H9 (cell line): ENCODE data around the gene SNX25. TPM values are rescaled to one million over a fixed set of nuclear protein-coding genes. Genes with fewer than 3 reads are reported as not detected.

Experiments used
- DNase-seq: peaks from one replicate; pipeline ENCODE4 v3.0.0-alpha.2; 2017
- H2AFZ ChIP-seq: one replicate; pipeline ENCODE4 v1.6.1; 2013; ENCODE audit warnings: mild to moderate bottlenecking, low read length, control low read depth, moderate library complexity
- H2AK5ac ChIP-seq: 2 replicates; pipeline ENCODE4 v1.6.1; 2013; ENCODE audit warnings: low read length, control low read depth, mixed read lengths; ENCODE audit not compliant: insufficient read length
- H2BK120ac ChIP-seq: one replicate; pipeline ENCODE4 v1.6.1; 2013; ENCODE audit warnings: low read depth, mild to moderate bottlenecking, low read length, control low read depth, inconsistent platforms; ENCODE audit not compliant: poor library complexity, severe bottlenecking
- H2BK12ac ChIP-seq: 2 replicates; pipeline ENCODE4 v1.6.1; 2013; ENCODE audit warnings: low read length, control low read depth, mixed read lengths, low read depth; ENCODE audit not compliant: insufficient read length
- H2BK15ac ChIP-seq: 2 replicates; pipeline ENCODE4 v1.6.1; 2013; ENCODE audit warnings: low read depth, low read length, control low read depth
- H2BK20ac ChIP-seq: one replicate; pipeline ENCODE4 v1.6.1; 2013; ENCODE audit warnings: low read depth, mild to moderate bottlenecking, low read length, control low read depth, inconsistent platforms; ENCODE audit not compliant: poor library complexity, severe bottlenecking
- H2BK5ac ChIP-seq: 2 replicates; pipeline ENCODE4 v1.6.1; 2013; ENCODE audit warnings: low read length, control low read depth, mixed read lengths; ENCODE audit not compliant: insufficient read length
- H3K14ac ChIP-seq: 2 replicates; pipeline ENCODE4 v1.6.1; 2013; ENCODE audit warnings: low read length, control low read depth; ENCODE audit not compliant: insufficient read depth
- H3K18ac ChIP-seq: 2 replicates; pipeline ENCODE4 v1.6.1; 2013; ENCODE audit warnings: low read depth, mild to moderate bottlenecking, mixed read lengths, low read length, control low read depth; ENCODE audit not compliant: insufficient read length
- H3K23ac ChIP-seq: 2 replicates; pipeline ENCODE4 v1.6.1; 2013; ENCODE audit warnings: low read length, control low read depth, mixed read lengths, low read depth; ENCODE audit not compliant: insufficient read length
- H3K23me2 ChIP-seq: 2 replicates; pipeline ENCODE4 v1.6.1; 2013; ENCODE audit warnings: low read depth, mild to moderate bottlenecking, mixed read lengths, low read length, control low read depth; ENCODE audit not compliant: insufficient read length, poor library complexity, severe bottlenecking
- H3K27ac ChIP-seq: 2 replicates; pipeline ENCODE4 v1.5.1; 2013; ENCODE audit warnings: low read length, control low read depth, mixed read lengths, low read depth; ENCODE audit not compliant: insufficient read length
- H3K27me3 ChIP-seq: 2 replicates; pipeline ENCODE4 v1.6.1; 2013; ENCODE audit warnings: low read length, control low read depth, inconsistent platforms; ENCODE audit not compliant: insufficient read depth
- H3K4ac ChIP-seq: 2 replicates; pipeline ENCODE4 v1.6.1; 2013; ENCODE audit warnings: low read depth, mild to moderate bottlenecking, control low read depth, inconsistent platforms, low read length, moderate library complexity
- H3K4me1 ChIP-seq: 2 replicates; pipeline ENCODE4 v1.6.1; 2013; ENCODE audit warnings: low read length, control low read depth, inconsistent platforms; ENCODE audit not compliant: insufficient read depth
- H3K4me2 ChIP-seq: 2 replicates; pipeline ENCODE4 v1.6.1; 2013; ENCODE audit warnings: low read length, control low read depth, mixed read lengths; ENCODE audit not compliant: insufficient read length, insufficient read depth
- H3K56ac ChIP-seq: 2 replicates; pipeline ENCODE4 v1.6.1; 2013; ENCODE audit warnings: low read depth, mild to moderate bottlenecking, mixed read lengths, low read length, control low read depth; ENCODE audit not compliant: insufficient read length
- H3K79me1 ChIP-seq: 2 replicates; pipeline ENCODE4 v1.6.1; 2013; ENCODE audit warnings: low read depth, mild to moderate bottlenecking, moderate library complexity, low read length, control low read depth, inconsistent platforms; ENCODE audit not compliant: insufficient read depth, poor library complexity, severe bottlenecking
- H3K79me2 ChIP-seq: 2 replicates; pipeline ENCODE4 v1.6.1; 2013; ENCODE audit warnings: low read length, control low read depth, inconsistent platforms; ENCODE audit not compliant: insufficient read depth
- H3K9ac ChIP-seq: 2 replicates; pipeline ENCODE4 v1.6.1; 2013; ENCODE audit warnings: low read length, control low read depth, mixed read lengths; ENCODE audit not compliant: insufficient read length; ENCODE audit errors: extremely low read depth
- H3K9me3 ChIP-seq: one replicate; pipeline ENCODE4 v1.6.1; 2013; ENCODE audit warnings: low read depth, low read length, inconsistent platforms; ENCODE audit not compliant: control insufficient read depth
- H3T11ph ChIP-seq: one replicate; pipeline ENCODE4 v1.6.1; 2013; ENCODE audit warnings: mild to moderate bottlenecking, low read length, control low read depth, inconsistent platforms
- H4K20me1 ChIP-seq: one replicate; pipeline ENCODE4 v1.6.1; 2013; ENCODE audit not compliant: control insufficient read depth, insufficient read length, insufficient read depth
- H4K5ac ChIP-seq: 2 replicates; pipeline ENCODE4 v1.6.1; 2013; ENCODE audit warnings: low read depth, mild to moderate bottlenecking, mixed read lengths, low read length, control low read depth; ENCODE audit not compliant: insufficient read length
- H4K8ac ChIP-seq: replicated peaks from 2 replicates; pipeline ENCODE4 v1.6.1; 2013; ENCODE audit warnings: low read length, control low read depth, mixed read lengths, low read depth; ENCODE audit not compliant: insufficient read length
- H4K91ac ChIP-seq: 2 replicates; pipeline ENCODE4 v1.6.1; 2013; ENCODE audit warnings: low read depth, mild to moderate bottlenecking, moderate library complexity, mixed read lengths, low read length, control low read depth; ENCODE audit not compliant: insufficient read length
- H3K27ac Mint-ChIP-seq, 3 experiments: 2 replicates in 2 of 3; 3 replicates in 1 of 3; pipeline ENCODE4 v1.8.0; 2020 to 2021; ENCODE audit warnings: mixed read lengths in 3 of 3, mild to moderate bottlenecking in 1 of 3, moderate library complexity in 1 of 3
- H3K27me3 Mint-ChIP-seq: 2 replicates; pipeline ENCODE4 v1.8.0; 2021; ENCODE audit warnings: low read depth, mild to moderate bottlenecking, moderate library complexity, mixed read lengths
- H3K36me3 Mint-ChIP-seq, 3 experiments: 2 replicates in 2 of 3; 3 replicates in 1 of 3; pipeline ENCODE4 v1.8.0; 2020 to 2021; ENCODE audit warnings: low read depth in 3 of 3, mixed read lengths in 3 of 3; ENCODE audit not compliant: insufficient read depth in 1 of 3
- H3K4me1 Mint-ChIP-seq, 2 experiments: 2 replicates each; pipeline ENCODE4 v1.8.0; 2020; ENCODE audit warnings: mixed read lengths in 2 of 2
- H3K4me3 Mint-ChIP-seq, 2 experiments: 2 replicates in 1 of 2; 3 replicates in 1 of 2; pipeline ENCODE4 v1.8.0; 2020 to 2021; ENCODE audit warnings: mild to moderate bottlenecking in 2 of 2, mixed read lengths in 2 of 2, moderate library complexity in 1 of 2
- H3K9me3 Mint-ChIP-seq, 2 experiments: 2 replicates in 1 of 2; 3 replicates in 1 of 2; pipeline ENCODE4 v1.8.0; 2020; ENCODE audit warnings: mild to moderate bottlenecking in 2 of 2, mixed read lengths in 2 of 2, moderate library complexity in 1 of 2
- WGBS: extraction: QIAGEN DNeasy Blood & Tissue Kit; methylation state at CpG from one replicate; pipeline ENCODE4 v1.1.7; 2013; ENCODE audit warnings: missing lambda C conversion rate, low lambda C conversion rate, mixed read lengths; ENCODE audit not compliant: insufficient read length; ENCODE audit errors: extremely low coverage; 5-methylcytosine and 5-hydroxymethylcytosine counted together
- total RNA-seq: library from RNA; stranded (reverse); gene quantifications from 2 replicates; pipeline ENCODE4 v1.2.1, GENCODE V29; 2021
- TF ChIP-seq, protein P1 (sequence below): fragments of 200-600 bp; sonication (generic); conservative IDR thresholded peaks from 3 replicates; pipeline ENCODE4 v1.8.0; 2021; ENCODE audit warnings: antibody characterized with exemption, mild to moderate bottlenecking

SNX25 gene
- total RNA-seq, 1 experiment from 2014 or later: 28.2 TPM

DNA sequence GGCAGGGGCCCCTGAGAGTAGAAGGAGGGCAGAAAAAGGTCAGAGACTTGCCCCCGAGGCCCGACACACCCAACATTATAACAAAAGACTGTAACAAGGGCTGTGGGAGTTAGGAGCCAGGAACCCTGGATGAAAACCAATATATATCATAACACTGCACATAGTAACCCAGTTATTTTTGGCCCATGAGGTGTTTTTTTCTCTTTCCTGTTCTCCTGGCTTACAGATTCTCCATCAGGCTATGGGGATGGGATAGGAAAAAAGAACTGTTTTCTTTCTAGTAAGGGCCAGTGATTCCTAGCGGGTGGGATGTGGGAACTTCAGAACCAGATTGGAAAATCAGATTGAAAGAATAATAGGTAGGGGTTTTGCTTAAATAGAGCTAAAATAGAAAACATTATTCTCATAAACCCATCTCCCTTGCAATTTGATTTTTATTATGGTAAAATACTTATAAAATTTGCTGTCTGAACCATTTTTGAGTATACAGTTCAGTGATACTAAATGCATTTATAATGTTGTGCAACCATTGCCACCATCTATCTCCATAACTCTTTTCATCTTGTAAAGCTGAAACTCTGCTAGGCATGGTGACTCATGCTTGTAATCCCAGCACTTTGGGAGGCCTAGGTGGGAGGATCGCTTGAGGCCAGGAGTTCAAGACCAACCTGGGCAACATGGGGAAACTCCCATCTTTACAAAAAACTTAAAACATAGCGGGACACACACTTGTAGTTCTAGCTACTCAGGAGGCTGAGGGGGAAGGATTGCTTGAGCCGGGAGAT is 33.5 kb downstream of the SNX25 start:
- H3K9me3 Mint-ChIP-seq: peaks cover 23 to 25% of the 10 kb centered on the region in 2 experiments
- H3K9ac ChIP-seq: no peak overlapping the region
- no peak overlapping the region for H2BK120ac ChIP-seq
- no peak overlapping the region for H3T11ph ChIP-seq
- H3K4me3 Mint-ChIP-seq: no peak overlapping the region
- no peak overlapping the region for H3K27ac ChIP-seq
- no peaks in the 10 kb centered on the region for H3K79me1 ChIP-seq
- H4K91ac ChIP-seq: no peak overlapping the region
- no peak overlapping the region for H4K5ac ChIP-seq
- no peaks in the 10 kb centered on the region for H3K23me2 ChIP-seq
- TF ChIP-seq, protein P1, sequence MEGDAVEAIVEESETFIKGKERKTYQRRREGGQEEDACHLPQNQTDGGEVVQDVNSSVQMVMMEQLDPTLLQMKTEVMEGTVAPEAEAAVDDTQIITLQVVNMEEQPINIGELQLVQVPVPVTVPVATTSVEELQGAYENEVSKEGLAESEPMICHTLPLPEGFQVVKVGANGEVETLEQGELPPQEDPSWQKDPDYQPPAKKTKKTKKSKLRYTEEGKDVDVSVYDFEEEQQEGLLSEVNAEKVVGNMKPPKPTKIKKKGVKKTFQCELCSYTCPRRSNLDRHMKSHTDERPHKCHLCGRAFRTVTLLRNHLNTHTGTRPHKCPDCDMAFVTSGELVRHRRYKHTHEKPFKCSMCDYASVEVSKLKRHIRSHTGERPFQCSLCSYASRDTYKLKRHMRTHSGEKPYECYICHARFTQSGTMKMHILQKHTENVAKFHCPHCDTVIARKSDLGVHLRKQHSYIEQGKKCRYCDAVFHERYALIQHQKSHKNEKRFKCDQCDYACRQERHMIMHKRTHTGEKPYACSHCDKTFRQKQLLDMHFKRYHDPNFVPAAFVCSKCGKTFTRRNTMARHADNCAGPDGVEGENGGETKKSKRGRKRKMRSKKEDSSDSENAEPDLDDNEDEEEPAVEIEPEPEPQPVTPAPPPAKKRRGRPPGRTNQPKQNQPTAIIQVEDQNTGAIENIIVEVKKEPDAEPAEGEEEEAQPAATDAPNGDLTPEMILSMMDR: no peak
- H4K8ac ChIP-seq: no peak overlapping the region
- H3K4me2 ChIP-seq: no peak overlapping the region
- no peak overlapping the region for H2AFZ ChIP-seq
- no CpG with 5 or more reads among the region's 6 CpGs for WGBS
- no peak overlapping the region for H2AK5ac ChIP-seq
- H3K4me1 ChIP-seq: no peaks in the 10 kb centered on the region
- H3K79me2 ChIP-seq: no peaks in the 10 kb centered on the region
- H4K20me1 ChIP-seq: no peaks in the 10 kb centered on the region
- H3K23ac ChIP-seq: no peak overlapping the region
- H3K14ac ChIP-seq: no peak overlapping the region
- no peak overlapping the region for H2BK5ac ChIP-seq
- H3K56ac ChIP-seq: no peak overlapping the region
- H3K9me3 ChIP-seq: no peaks in the 10 kb centered on the region
- no peaks in the 10 kb centered on the region for H3K27me3 ChIP-seq
- no peak overlapping the region for H2BK12ac ChIP-seq
- no peak overlapping the region for H2BK15ac ChIP-seq
- no peak overlapping the region for H3K18ac ChIP-seq
- no peak overlapping the region for H3K27ac Mint-ChIP-seq
- no peak overlapping the region for H3K4ac ChIP-seq
- no peak for DNase-seq
- peaks cover 19 to 33% (median 25%) of the 10 kb centered on the region in 3 experiments for H3K36me3 Mint-ChIP-seq
- no peak overlapping the region for H2BK20ac ChIP-seq
- H3K27me3 Mint-ChIP-seq: no peaks in the 10 kb centered on the region
- H3K4me1 Mint-ChIP-seq: peaks cover 0 to 10% of the 10 kb centered on the region in 2 experiments; a peak in 2 of 4 replicates
